Psoas muscle (tissue), 8 donors: ENCODE measurements around the gene SLCO4A1. TPM values are rescaled to one million over a fixed set of nuclear protein-coding genes. Genes with fewer than 3 reads are reported as not detected.

Experiments used
- ATAC-seq, 4 donors: fragments of 200-7000 bp; cut with Tn5 transposase; one replicate each; pipeline ENCODE4 v1.9.1; 2020; ENCODE audit warnings: moderate library complexity in 3 of 4, mild to moderate bottlenecking in 2 of 4
- DNase-seq, 2 donors: peaks; one replicate each; pipeline ENCODE4 v3.0.0-alpha.2; 2020
- H3K27ac ChIP-seq: fragments of 200-600 bp; one replicate; pipeline ENCODE4 v1.8.0; 2022
- H3K27me3 ChIP-seq, 3 donors: fragments of 200-600 bp in 1 of 3; one replicate each; pipeline versions ENCODE4 v1.6.1 to v1.8.0; 2013 to 2022; ENCODE audit warnings: low read length in 2 of 3, mild to moderate bottlenecking in 2 of 3, moderate library complexity in 1 of 3; ENCODE audit not compliant: insufficient read depth in 3 of 3
- H3K36me3 ChIP-seq, 2 donors: fragments of 200-600 bp in 1 of 2; one replicate each; pipeline versions ENCODE4 v1.6.1 to v1.8.0; 2013 to 2022; ENCODE audit warnings: low read depth in 1 of 2, mild to moderate bottlenecking in 1 of 2, moderate library complexity in 1 of 2; ENCODE audit not compliant: insufficient read depth in 1 of 2
- H3K4me1 ChIP-seq: fragments of 200-600 bp; one replicate; pipeline ENCODE4 v1.8.0; 2022
- H3K4me3 ChIP-seq: fragments of 200-600 bp; one replicate; pipeline ENCODE4 v1.8.0; 2022; ENCODE audit warnings: mild to moderate bottlenecking
- H3K9me3 ChIP-seq: fragments of 200-600 bp; one replicate; pipeline ENCODE4 v1.8.0; 2022
- WGBS, 3 donors: extraction: QIAGEN DNeasy Blood & Tissue Kit; methylation state at CpG; one replicate each; pipeline versions ENCODE4 v1.1.6 to v1.1.7; 2013; 5-methylcytosine and 5-hydroxymethylcytosine counted together
- intact Hi-C, 2 donors: fragments of 100-400 bp; cut with DNase I; formaldehyde crosslinking; loops; one replicate each; pipeline versions ENCODE4 v1.11.0 to v1.14.2; 2022
- polyA plus RNA-seq, 3 donors: library from polyadenylated mRNA; stranded (reverse); fragments of 200-250 nt; gene quantifications; one replicate each; pipeline ENCODE4 v1.2.3, GENCODE V29; 2013
- total RNA-seq, 4 donors: library from RNA; stranded (reverse); fragmentation: NEBNext Ultra II Directional in 2 of 4; extraction: Animal tissue kit (Norgen Biotek cat#: 25700) in 2 of 4; gene quantifications; one replicate each; pipeline versions ENCODE4 v1.2.1 to v1.2.4, GENCODE V29; 2021 to 2023
- TF ChIP-seq, protein P1 (sequence below): fragments of 200-600 bp; IDR thresholded peaks from one replicate; pipeline ENCODE4 v1.8.0; 2022; ENCODE audit warnings: antibody characterized with exemption
- donor health status: healthy with polysubstance abuse.
- donor health status: DM: no; HTN: no; CAD: no; lungs with moderate emphysema.
- donor health status: Bipolar disorder and iron deficiency.
- donor health status: healthy.
- donor health status: DM: yes; HTN: yes; CAD: no.
- donor health status: DM: no; HTN: no; CAD: no.
- donor health status: DM: no; HTN: no; CAD: no.
- donor health status: DM: yes; HTN: yes; CAD: no.

SLCO4A1 gene
- total and polyA plus RNA-seq, 7 donors: 5.3 to 38.5 (median 9.8) TPM

- Histone ChIP-seq H3K27me3 (peaks cover 2 to 81% (median 17%) of the 10 kb centered on the region in 3 donors), H3K4me3 (no peak overlapping the region), H3K4me1 (no peaks in the 10 kb centered on the region), H3K9me3 (no peaks in the 10 kb centered on the region), H3K36me3 (no peaks in the 10 kb centered on the region), H3K27ac (no peak overlapping the region)
- no peak for ATAC-seq
- DNase-seq: peak in 1 of 2 donors; percentile 2
- 14 to 20% (median 16%) methylated on average over 14 to 20 of the region's 20 CpGs for WGBS, 3 donors
- intact Hi-C loops: no loop called here
- TF ChIP-seq, protein P1, sequence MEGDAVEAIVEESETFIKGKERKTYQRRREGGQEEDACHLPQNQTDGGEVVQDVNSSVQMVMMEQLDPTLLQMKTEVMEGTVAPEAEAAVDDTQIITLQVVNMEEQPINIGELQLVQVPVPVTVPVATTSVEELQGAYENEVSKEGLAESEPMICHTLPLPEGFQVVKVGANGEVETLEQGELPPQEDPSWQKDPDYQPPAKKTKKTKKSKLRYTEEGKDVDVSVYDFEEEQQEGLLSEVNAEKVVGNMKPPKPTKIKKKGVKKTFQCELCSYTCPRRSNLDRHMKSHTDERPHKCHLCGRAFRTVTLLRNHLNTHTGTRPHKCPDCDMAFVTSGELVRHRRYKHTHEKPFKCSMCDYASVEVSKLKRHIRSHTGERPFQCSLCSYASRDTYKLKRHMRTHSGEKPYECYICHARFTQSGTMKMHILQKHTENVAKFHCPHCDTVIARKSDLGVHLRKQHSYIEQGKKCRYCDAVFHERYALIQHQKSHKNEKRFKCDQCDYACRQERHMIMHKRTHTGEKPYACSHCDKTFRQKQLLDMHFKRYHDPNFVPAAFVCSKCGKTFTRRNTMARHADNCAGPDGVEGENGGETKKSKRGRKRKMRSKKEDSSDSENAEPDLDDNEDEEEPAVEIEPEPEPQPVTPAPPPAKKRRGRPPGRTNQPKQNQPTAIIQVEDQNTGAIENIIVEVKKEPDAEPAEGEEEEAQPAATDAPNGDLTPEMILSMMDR: no peak
These were observed 65.7 kb downstream of the SLCO4A1 start for GRCh38 chr20:62707921-62708521.

GRCh38 chr20:62708591-62709536, 66.6 kb downstream of the SLCO4A1 start, which contains the start of gene NTSR1:
Gene NTSR1, plus strand, starts transcription at chr20:62708836. Its CDS starts 372 bp downstream, at chr20:62709208.
- no peak for ATAC-seq
- intact Hi-C loops: no loop called here
- H3K27me3 ChIP-seq: peaks cover 2 to 73% (median 17%) of the 10 kb centered on the region in 3 donors
- no peak for DNase-seq
- no peaks in the 10 kb centered on the region for H3K4me1 ChIP-seq
- no peak within 1 kb of the TSS for H3K27ac ChIP-seq
- WGBS, 3 donors: 7 to 18% (median 9%) methylated on average over 53 to 123 of the region's 124 CpGs
- no peaks in the 10 kb centered on the region for H3K9me3 ChIP-seq
- H3K36me3 ChIP-seq: no peaks in the 10 kb centered on the region
- TF ChIP-seq, protein P1: no peak
- H3K4me3 ChIP-seq: no peak within 1 kb of the TSS

DNA sequence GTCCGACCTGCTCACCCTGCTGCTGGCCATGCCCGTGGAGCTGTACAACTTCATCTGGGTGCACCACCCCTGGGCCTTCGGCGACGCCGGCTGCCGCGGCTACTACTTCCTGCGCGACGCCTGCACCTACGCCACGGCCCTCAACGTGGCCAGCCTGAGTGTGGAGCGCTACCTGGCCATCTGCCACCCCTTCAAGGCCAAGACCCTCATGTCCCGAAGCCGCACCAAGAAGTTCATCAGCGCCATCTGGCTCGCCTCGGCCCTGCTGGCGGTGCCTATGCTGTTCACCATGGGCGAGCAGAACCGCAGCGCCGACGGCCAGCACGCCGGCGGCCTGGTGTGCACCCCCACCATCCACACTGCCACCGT, 67.2 kb downstream of the SLCO4A1 start:
- intact Hi-C loops: no loop called here
- H3K36me3 ChIP-seq: no peaks in the 10 kb centered on the region
- 70 to 83% (median 73%) methylated on average over 26 to 30 of the region's 30 CpGs for WGBS, 3 donors
- H3K4me3 ChIP-seq: no peak overlapping the region
- TF ChIP-seq, protein P1: no peak
- peaks cover 2 to 73% (median 17%) of the 10 kb centered on the region in 3 donors for H3K27me3 ChIP-seq
- H3K9me3 ChIP-seq: no peaks in the 10 kb centered on the region
- no peaks in the 10 kb centered on the region for H3K4me1 ChIP-seq
- no peak for DNase-seq
- ATAC-seq: no peak
- no peak overlapping the region for H3K27ac ChIP-seq

GRCh38 chr20:62710221-62710885, 68.0 kb downstream of the SLCO4A1 start:
- no peaks in the 10 kb centered on the region for H3K9me3 ChIP-seq
- H3K4me3 ChIP-seq: no peak overlapping the region
- peaks cover 2 to 69% (median 20%) of the 10 kb centered on the region in 3 donors for H3K27me3 ChIP-seq
- H3K4me1 ChIP-seq: no peaks in the 10 kb centered on the region
- TF ChIP-seq, protein P1: no peak
- no peak for ATAC-seq
- 71 to 74% (median 72%) methylated on average over 20 of the region's 20 CpGs for WGBS, 3 donors
- no peak overlapping the region for H3K27ac ChIP-seq
- no peak for DNase-seq
- H3K36me3 ChIP-seq: no peaks in the 10 kb centered on the region
- intact Hi-C loops: no loop called here
